PC-9 (cell line): ENCODE measurements around the gene DOC2B.

Source experiments
- EZH2 ChIP-seq: fragments of 200-600 bp; sonication (generic); IDR thresholded peaks from 2 replicates; pipeline ENCODE4 v1.8.0; 2017; ENCODE audit warnings: antibody characterized with exemption, low read depth
- TF ChIP-seq, protein P1 (sequence below): fragments of 200-600 bp; sonication (generic); conservative IDR thresholded peaks from 2 replicates; pipeline ENCODE4 v1.6.1; 2017; ENCODE audit warnings: mixed run types, antibody characterized with exemption, mild to moderate bottlenecking, moderate library complexity

DNA sequence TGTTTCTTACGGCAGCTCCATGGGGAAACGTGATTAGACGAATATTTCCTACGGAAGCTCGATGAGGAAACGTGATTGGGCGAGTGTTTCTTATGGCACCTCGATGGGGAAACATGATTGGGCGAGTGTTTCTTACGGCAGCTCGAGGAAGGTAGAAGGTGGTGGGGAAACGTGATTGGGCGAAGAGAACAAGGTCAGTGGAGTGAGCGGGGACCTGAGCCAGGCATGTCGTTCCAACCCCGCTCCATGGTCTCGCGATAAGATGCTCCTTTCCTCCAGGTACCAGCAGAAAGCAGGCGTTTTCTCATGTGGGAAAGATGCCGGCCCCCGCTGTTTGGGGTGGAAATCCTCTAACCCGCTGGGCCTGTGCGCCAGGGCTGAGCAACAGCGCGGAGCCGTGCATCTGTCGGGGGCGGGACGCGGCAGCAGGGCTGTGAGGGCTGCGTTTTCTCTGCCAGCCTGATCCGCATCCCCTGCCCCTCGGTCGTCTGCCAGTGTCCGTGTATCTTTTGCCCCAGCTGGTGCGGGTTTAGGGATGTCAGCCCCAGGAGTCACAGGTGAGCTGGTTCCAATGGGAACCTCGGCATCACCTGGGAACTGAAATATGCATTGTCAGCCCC is 25.6 kb upstream of the DOC2B start:
- TF ChIP-seq, protein P1, sequence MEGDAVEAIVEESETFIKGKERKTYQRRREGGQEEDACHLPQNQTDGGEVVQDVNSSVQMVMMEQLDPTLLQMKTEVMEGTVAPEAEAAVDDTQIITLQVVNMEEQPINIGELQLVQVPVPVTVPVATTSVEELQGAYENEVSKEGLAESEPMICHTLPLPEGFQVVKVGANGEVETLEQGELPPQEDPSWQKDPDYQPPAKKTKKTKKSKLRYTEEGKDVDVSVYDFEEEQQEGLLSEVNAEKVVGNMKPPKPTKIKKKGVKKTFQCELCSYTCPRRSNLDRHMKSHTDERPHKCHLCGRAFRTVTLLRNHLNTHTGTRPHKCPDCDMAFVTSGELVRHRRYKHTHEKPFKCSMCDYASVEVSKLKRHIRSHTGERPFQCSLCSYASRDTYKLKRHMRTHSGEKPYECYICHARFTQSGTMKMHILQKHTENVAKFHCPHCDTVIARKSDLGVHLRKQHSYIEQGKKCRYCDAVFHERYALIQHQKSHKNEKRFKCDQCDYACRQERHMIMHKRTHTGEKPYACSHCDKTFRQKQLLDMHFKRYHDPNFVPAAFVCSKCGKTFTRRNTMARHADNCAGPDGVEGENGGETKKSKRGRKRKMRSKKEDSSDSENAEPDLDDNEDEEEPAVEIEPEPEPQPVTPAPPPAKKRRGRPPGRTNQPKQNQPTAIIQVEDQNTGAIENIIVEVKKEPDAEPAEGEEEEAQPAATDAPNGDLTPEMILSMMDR = no peak
- no peak for TF ChIP-seq EZH2
